Suppressor macrophage treated with lipopolysaccharide for 1 hour (primary cell): ENCODE results near the gene GALNT11.

Experiments used
- DNase-seq, 3 donors: peaks; one replicate each; pipeline ENCODE4 v3.0.0-alpha.2; 2020 to 2022

The GALNT11 gene

GRCh38 chr7:152076940-152077933 lies 51.8 kb downstream of the GALNT11 start:
- no peak for DNase-seq

- no peak for DNase-seq
Observed at GRCh38 chr7:152078025-152078424, 52.6 kb downstream of the GALNT11 start.

GRCh38 chr7:152078786-152079185 lies 53.3 kb downstream of the GALNT11 start:
- no peak for DNase-seq

- DNase-seq, result no peak
Observed at GRCh38 chr7:152081088-152081487, 55.6 kb downstream of the GALNT11 start.

- peak; percentile 59 to 74 (median 72) for DNase-seq
Observed at GRCh38 chr7:152082073-152082721, 56.7 kb downstream of the GALNT11 start.

- no peak for DNase-seq
Observed at GRCh38 chr7:152085131-152085530, 59.7 kb downstream of the GALNT11 start.

GRCh38 chr7:152086513-152086912 lies 61.0 kb downstream of the GALNT11 start:
- no peak for DNase-seq

- no peak for DNase-seq
Observed at GRCh38 chr7:152089183-152089582, 63.7 kb downstream of the GALNT11 start.

- DNase-seq, result peak; percentile 39 to 53 (median 47)
Observed at GRCh38 chr7:152090747-152091146, 65.3 kb downstream of the GALNT11 start.

GRCh38 chr7:152093717-152094116 lies 68.2 kb downstream of the GALNT11 start:
- no peak for DNase-seq

GRCh38 chr7:152095771-152096170 lies 70.3 kb downstream of the GALNT11 start:
- no peak for DNase-seq

GRCh38 chr7:152097330-152097729 lies 71.9 kb downstream of the GALNT11 start:
- DNase-seq, result no peak

- no peak for DNase-seq
Observed at GRCh38 chr7:152103066-152103465, 77.6 kb downstream of the GALNT11 start.

- DNase-seq, result no peak
Observed at GRCh38 chr7:152103691-152104090, 78.2 kb downstream of the GALNT11 start.

GRCh38 chr7:152105205-152105604 lies 79.7 kb downstream of the GALNT11 start:
- DNase-seq, result no peak

- peak in 1 of 3 donors; percentile 10 for DNase-seq
Observed at GRCh38 chr7:152106990-152107389, 81.5 kb downstream of the GALNT11 start.

- DNase-seq, result no peak
Observed at GRCh38 chr7:152107945-152108344, 82.5 kb downstream of the GALNT11 start.

GRCh38 chr7:152108359-152108758 lies 82.9 kb downstream of the GALNT11 start:
- no peak for DNase-seq

- DNase-seq, result no peak
Observed at GRCh38 chr7:152112829-152113228, 87.4 kb downstream of the GALNT11 start.

GRCh38 chr7:152115021-152115718 lies 89.7 kb downstream of the GALNT11 start:
- no peak for DNase-seq

GRCh38 chr7:152117356-152117755 lies 91.9 kb downstream of the GALNT11 start:
- no peak for DNase-seq

- DNase-seq, result peak in 1 of 3 donors; percentile 10
Observed at GRCh38 chr7:152120210-152120609, 94.7 kb downstream of the GALNT11 start.

GRCh38 chr7:152120776-152121175 lies 95.3 kb downstream of the GALNT11 start:
- DNase-seq, result no peak
